ENCODE data around the gene NOL8.
A peak's percentile ranks its signal among the peaks of the same experiment; 100 is the strongest.

NOL8 gene

DNA sequence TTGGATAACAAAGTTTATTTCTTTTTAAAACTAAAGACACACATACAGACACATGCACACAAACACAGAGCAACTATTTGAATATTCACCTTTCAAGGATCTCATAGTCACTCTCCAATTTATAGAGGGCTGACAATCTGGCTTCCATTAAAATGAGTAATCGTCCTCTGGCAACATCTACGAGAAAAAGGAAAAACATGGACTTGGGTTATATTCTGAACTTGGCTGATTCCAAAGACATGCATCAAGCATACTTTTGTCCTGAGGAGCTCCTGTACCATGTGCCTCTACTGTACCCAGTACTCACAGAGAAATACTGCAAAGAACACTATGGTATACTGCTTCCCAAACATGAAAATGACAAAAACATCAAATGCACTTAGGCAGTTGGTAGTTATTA is 47.0 kb downstream of the NOL8 start:
- Mint-ChIP-seq H3K4me3 (peak overlapping the region in 1 of 2 donors; percentile 69), H3K27ac (peak overlapping the region in 1 of 2 donors; percentile 15), H3K27me3 (no peaks in the 10 kb centered on the region), H3K4me1 (ENCODE audit: low read depth in 2 of 2) (peaks cover 17 to 23% of the 10 kb centered on the region in 2 donors), H3K9me3 (no peaks in the 10 kb centered on the region), H3K36me3 (ENCODE audit: insufficient read depth) (peaks cover 84% of the 10 kb centered on the region)
- DNase-seq: no peak
- ATAC-seq (replicated peaks): no peak

DNA sequence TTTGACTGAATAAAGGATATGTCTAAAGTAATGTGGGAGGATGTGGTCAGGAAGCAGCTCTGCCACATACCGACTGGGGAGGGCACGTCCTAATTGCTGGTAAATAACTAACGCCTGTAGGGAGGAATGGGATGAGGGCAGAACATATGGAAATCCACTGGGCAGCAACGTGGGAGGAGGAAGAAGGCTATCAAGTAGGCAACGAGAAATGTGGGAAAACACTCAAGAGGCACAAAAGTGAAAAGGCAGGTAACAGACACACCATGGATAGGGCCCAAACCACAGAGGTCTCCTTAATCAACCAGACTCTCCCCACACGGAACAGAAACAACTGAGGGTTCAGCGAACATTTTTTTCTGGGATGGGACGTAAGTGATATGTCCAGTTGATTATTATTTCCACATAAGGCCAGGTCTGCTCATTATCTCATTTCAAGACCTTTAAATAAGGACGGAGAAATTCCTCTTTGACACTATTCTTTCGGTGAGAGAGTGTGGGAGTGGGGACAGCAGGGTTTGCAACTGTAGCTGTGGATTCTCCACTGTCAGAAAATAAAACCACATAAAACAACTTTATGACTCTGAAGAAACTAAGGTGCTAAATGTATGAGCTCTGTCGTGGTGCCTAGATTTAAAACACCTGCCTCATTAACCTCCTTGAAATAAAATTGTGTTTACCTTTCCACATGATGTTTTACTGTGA is 48.7 kb downstream of the NOL8 start:
- Mint-ChIP-seq H3K27ac (peak overlapping the region; percentile 77 to 93), H3K36me3 (ENCODE audit: insufficient read depth) (peaks cover 84% of the 10 kb centered on the region), H3K4me1 (ENCODE audit: low read depth in 2 of 2) (peaks cover 17 to 23% of the 10 kb centered on the region in 2 donors), H3K9me3 (no peaks in the 10 kb centered on the region), H3K27me3 (no peaks in the 10 kb centered on the region), H3K4me3 (peak overlapping the region; percentile 24 to 69)
- ATAC-seq (replicated peaks): peak; percentile 90
- no peak for DNase-seq

DNA sequence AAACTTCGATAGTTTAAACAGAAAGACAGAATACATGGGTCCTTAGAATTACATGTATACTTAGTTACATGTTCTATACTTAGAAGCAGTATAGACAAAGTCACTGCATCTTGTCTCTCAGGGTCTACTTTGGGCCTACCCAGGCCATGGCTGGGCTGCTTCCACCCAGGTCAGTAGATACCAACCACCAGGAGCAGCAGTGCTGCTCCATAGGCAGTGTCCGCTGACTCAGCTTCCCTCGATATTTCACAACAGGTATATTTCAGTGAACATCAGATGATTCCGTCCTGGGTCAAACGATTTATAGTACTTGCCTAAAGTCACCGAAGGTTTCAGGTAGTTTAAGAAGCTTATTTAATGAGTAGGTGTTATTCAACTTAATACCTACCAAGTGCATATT is 49.6 kb downstream of the NOL8 start:
- H3K9me3 Mint-ChIP-seq: no peaks in the 10 kb centered on the region
- no peak for ATAC-seq (replicated peaks)
- DNase-seq: no peak
- peaks cover 84% of the 10 kb centered on the region for H3K36me3 Mint-ChIP-seq (ENCODE audit: insufficient read depth)
- peak overlapping the region; percentile 77 to 93 for H3K27ac Mint-ChIP-seq
- peaks cover 17 to 23% of the 10 kb centered on the region in 2 donors for H3K4me1 Mint-ChIP-seq (ENCODE audit: low read depth in 2 of 2)
- H3K4me3 Mint-ChIP-seq: peak overlapping the region in 1 of 2 donors; percentile 69
- H3K27me3 Mint-ChIP-seq: no peaks in the 10 kb centered on the region

DNA sequence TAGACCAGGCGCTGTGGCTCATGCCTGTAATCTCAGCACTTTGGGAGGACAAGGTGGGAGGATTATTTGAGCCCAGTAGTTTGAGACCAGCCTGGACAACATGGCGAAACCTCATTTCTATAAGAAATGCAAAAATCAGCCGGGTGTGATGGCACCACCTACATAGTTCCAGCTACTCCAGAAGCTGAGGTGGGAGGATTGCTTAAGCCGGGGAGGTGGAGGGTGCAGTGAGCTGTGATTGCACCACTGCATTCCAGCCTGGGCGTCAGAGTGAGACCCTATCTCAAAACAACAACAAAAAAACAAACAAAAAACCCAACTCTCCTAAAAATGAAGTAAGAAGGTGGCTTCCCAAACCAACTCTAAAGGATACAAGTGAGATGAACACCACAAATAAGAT is 54.6 kb downstream of the NOL8 start:
- Mint-ChIP-seq H3K27ac (no peak overlapping the region), H3K36me3 (ENCODE audit: insufficient read depth) (peaks cover 89% of the 10 kb centered on the region), H3K9me3 (no peaks in the 10 kb centered on the region), H3K4me1 (ENCODE audit: low read depth in 2 of 2) (peaks cover 0 to 3% of the 10 kb centered on the region in 2 donors), H3K27me3 (no peaks in the 10 kb centered on the region), H3K4me3 (no peak overlapping the region)
- DNase-seq (no peak), ATAC-seq (replicated peaks) (no peak)

DNA sequence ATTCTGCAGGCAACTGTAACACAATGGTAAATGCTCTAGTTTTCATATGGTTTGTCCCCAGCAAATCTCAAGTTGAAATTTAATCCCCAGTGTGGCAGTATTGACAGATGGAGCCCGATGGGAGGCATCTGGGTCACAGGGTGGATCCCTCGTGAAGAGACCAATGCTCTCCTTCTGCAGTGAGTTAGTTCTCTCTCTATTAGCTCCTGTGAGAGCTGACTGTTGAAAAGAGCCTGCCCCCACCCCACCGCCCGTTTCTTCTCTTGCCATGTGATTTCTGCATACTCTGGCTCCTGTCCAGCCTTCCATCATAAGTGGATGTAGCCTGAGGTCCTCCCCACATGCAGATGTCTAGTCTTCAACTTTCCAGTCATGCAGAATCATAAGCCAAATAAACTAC is 58.7 kb downstream of the NOL8 start:
- no peak for ATAC-seq (replicated peaks)
- H3K4me1 Mint-ChIP-seq (ENCODE audit: low read depth in 2 of 2): peaks cover 0 to 3% of the 10 kb centered on the region in 2 donors
- H3K36me3 Mint-ChIP-seq (ENCODE audit: insufficient read depth): peaks cover 92% of the 10 kb centered on the region
- no peak for DNase-seq
- no peak overlapping the region for H3K4me3 Mint-ChIP-seq
- no peaks in the 10 kb centered on the region for H3K9me3 Mint-ChIP-seq
- H3K27ac Mint-ChIP-seq: no peak overlapping the region
- H3K27me3 Mint-ChIP-seq: no peaks in the 10 kb centered on the region

DNA sequence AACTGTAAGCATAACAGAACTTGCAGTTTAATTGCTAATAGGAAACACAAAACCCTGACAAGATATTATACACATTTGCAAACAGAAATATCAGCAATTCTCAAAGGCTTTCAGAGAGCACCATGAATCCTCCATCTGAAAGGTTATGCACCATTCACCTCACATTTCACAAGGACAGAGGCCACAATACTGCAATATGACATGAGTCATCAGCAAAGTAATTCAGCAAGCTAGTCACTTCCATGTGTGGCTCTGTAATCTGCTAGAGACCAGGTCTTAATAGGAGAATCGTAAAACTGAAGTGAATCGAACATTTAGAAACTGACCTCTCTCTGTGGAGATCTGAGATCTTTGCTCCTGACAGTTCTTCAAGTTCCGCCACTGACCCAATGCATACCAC is 60.0 kb downstream of the NOL8 start:
- peaks cover 0 to 3% of the 10 kb centered on the region in 2 donors for H3K4me1 Mint-ChIP-seq (ENCODE audit: low read depth in 2 of 2)
- no peaks in the 10 kb centered on the region for H3K27me3 Mint-ChIP-seq
- no peak overlapping the region for H3K4me3 Mint-ChIP-seq
- no peak overlapping the region for H3K27ac Mint-ChIP-seq
- DNase-seq (no peak), ATAC-seq (replicated peaks) (no peak)
- H3K36me3 Mint-ChIP-seq (ENCODE audit: insufficient read depth): peaks cover 92% of the 10 kb centered on the region
- H3K9me3 Mint-ChIP-seq: no peaks in the 10 kb centered on the region

DNA sequence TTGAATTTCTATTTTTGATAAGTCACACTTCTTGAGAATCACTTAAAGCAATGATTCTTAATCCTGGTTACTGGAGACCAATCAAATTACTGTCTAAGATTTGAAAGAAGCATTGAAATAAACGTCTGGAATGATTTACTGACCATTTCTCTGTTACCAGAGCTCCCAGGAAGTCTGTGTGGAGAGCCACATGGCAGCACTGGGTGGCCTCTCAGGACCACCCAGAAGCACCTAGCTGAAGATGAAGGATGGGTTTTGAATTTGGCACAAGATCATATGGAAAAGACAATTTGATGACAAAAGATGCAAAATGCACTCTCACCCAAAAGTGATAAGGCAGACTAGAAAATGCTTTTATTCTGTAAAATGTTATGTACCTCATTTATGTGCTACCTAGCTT is 62.0 kb downstream of the NOL8 start:
- no peak for ATAC-seq (replicated peaks)
- no peaks in the 10 kb centered on the region for H3K9me3 Mint-ChIP-seq
- peaks cover 91% of the 10 kb centered on the region for H3K36me3 Mint-ChIP-seq (ENCODE audit: insufficient read depth)
- H3K4me3 Mint-ChIP-seq: no peak overlapping the region
- no peaks in the 10 kb centered on the region for H3K27me3 Mint-ChIP-seq
- peak overlapping the region in 1 of 2 donors; percentile 59 for H3K27ac Mint-ChIP-seq
- no peak for DNase-seq
- H3K4me1 Mint-ChIP-seq (ENCODE audit: low read depth in 2 of 2): no peaks in the 10 kb centered on the region

DNA sequence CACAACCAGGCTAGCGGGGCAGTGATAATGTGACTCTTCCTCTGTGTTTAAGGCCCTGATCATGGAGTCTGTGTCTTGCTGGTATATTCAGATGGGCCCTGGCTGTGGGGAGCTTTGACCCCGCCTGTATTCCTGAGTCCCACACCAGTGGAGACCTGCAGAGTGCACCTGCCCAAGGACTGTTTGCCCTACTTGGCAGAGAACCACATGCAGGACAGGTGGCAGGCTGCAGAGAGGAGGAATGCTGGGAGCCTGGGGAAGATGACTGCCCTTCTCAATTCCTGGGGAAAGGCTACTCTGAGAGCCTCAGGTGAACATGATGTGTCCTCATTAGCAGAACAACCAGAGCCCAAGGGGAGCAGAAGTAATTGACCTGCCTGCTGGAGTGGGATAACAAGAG is 67.8 kb downstream of the NOL8 start:
- Mint-ChIP-seq H3K27me3 (no peaks in the 10 kb centered on the region), H3K4me1 (ENCODE audit: low read depth in 2 of 2) (no peaks in the 10 kb centered on the region), H3K4me3 (no peak overlapping the region), H3K36me3 (ENCODE audit: insufficient read depth) (peaks cover 82% of the 10 kb centered on the region), H3K27ac (peak overlapping the region in 1 of 2 donors; percentile 59), H3K9me3 (no peaks in the 10 kb centered on the region)
- no peak for ATAC-seq (replicated peaks)
- no peak for DNase-seq

DNA sequence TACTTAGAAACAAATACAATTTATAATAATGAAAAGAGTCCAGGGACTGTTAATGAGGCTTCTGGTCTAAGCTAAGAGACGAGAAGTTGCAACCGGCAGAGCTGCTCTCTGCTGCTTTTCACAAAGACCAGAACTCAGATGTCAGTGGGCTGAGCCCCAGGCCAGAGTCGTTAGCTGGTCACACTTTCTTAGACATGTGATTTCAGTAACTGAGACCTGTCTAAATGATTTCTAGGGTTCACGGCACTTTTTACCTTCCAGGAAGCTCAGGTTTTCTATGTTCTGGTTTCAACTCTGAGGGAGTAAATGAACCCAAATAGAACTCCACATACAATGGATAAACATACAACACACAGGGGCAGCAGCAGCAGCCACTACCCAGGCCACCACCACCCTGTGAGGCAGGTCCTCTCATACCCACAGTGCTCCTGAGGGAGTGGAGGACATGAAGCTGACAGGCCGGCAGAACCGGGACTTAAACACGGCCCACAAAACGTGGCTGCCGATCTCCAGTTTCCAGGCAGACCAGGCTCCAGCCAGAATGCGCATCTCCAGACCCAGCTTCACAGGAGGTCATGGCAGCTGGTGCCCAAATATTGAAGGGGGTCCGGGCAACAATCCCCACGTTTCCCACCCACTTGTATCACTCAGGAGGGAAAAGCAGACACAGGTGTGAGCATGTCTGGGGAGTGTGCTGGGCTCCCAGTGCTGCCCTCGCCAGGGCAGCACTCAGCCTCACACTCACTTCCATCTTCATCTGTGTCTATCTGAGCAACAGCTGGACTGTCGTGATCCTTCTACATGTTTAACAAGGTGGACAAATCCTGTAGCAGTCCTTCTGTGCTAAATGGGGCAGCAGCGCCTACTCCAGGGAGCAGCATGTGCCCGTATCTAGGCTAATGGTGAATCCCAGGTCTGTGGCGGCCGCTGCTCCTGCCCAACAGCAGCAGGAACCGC is 70.5 kb downstream of the NOL8 start:
- Mint-ChIP-seq H3K36me3 (ENCODE audit: insufficient read depth) (peaks cover 81% of the 10 kb centered on the region), H3K9me3 (no peaks in the 10 kb centered on the region), H3K4me1 (ENCODE audit: low read depth in 2 of 2) (no peaks in the 10 kb centered on the region), H3K27ac (no peak overlapping the region), H3K27me3 (no peaks in the 10 kb centered on the region), H3K4me3 (no peak overlapping the region)
- no peak for DNase-seq
- no peak for ATAC-seq (replicated peaks)

DNA sequence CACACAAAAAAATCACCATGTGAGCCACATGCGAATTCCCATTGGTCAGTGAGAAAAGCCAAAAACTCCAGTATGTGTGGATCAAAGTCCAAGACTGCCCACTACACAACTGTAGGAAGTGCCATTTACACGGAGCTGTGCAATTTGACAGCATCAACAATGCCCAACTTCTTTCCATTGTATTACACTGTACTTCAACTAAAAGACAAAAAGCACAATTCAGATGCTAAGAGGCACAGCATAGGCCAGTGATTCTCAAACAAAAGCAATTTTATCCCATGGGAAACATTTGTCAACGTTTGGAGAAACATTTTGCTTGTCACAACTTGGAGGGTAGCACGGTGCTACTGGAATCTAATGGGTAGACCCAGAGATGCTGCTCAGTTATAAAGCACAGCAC is 71.5 kb downstream of the NOL8 start:
- H3K36me3 Mint-ChIP-seq (ENCODE audit: insufficient read depth): peaks cover 84% of the 10 kb centered on the region

DNA sequence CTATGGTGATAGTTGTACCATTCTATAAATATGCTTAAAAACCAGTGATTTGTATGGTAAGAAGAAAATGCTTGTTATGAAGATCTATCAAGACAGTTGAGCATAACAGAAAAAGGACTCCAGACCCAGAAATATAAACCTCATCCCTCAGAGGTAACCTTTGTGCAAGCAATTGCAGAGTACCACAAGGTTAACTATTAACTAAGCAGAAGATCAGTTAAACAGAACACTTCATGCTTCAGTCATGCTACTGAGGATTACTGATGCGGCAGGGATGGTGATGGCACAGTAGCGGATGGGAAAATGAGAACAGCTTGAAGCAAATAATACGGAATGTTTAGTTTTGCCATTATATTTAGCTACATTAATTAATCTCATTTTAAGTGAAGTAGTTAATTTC is 77.2 kb downstream of the NOL8 start:
- peaks cover 87% of the 10 kb centered on the region for H3K36me3 Mint-ChIP-seq (ENCODE audit: insufficient read depth)

More for the DNA sequence above, 71.5 kb downstream of the NOL8 start:
- Mint-ChIP-seq H3K4me3 (no peak overlapping the region), H3K4me1 (ENCODE audit: low read depth in 2 of 2) (no peaks in the 10 kb centered on the region), H3K27me3 (no peaks in the 10 kb centered on the region), H3K27ac (no peak overlapping the region), H3K9me3 (no peaks in the 10 kb centered on the region)
- no peak for DNase-seq
- ATAC-seq (replicated peaks): no peak

More for the DNA sequence above, 77.2 kb downstream of the NOL8 start:
- H3K9me3 Mint-ChIP-seq: no peaks in the 10 kb centered on the region
- DNase-seq (no peak), ATAC-seq (replicated peaks) (no peak)
- H3K27ac Mint-ChIP-seq: no peak overlapping the region
- no peaks in the 10 kb centered on the region for H3K27me3 Mint-ChIP-seq
- no peak overlapping the region for H3K4me3 Mint-ChIP-seq
- H3K4me1 Mint-ChIP-seq (ENCODE audit: low read depth in 2 of 2): no peaks in the 10 kb centered on the region

Data from effector memory CD8-positive, alpha-beta T cell (primary cell).